GM18511 (cell line): Measurements from ENCODE around the gene CFAP45.

Source experiments
- ATAC-seq: cut with Tn5 transposase; IDR thresholded peaks from one replicate; pipeline ENCODE4 v1.9.1; 2021; ENCODE audit warnings: mild to moderate bottlenecking, moderate library complexity; ENCODE audit not compliant: unreplicated experiment

CFAP45 gene

DNA sequence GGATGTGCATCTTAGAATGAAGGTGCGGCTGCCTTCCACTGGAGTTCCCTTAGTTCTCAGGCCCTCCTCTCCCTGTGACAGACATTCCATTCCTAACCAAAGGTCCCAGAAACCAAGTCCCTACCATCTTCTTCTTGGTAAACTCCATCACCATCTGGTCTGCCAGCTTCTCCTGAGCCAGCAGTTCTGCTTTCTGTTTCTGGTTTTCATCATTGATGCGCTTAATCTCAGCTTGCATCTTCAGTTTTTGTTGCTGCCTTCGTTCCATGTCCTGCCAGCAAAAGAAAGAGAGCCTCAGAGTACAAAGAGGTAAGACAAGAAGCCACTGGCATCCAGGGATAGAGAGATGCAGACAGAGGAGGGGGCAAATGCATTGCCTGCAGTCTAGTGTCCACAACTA, 19.5 kb downstream of the CFAP45 start:
- no peak for ATAC-seq

GRCh38 chr1:159879977-159880376, 20.0 kb downstream of the CFAP45 start:
- no peak for ATAC-seq

GRCh38 chr1:159879136-159879535, 20.8 kb downstream of the CFAP45 start:
- ATAC-seq, result no peak

DNA sequence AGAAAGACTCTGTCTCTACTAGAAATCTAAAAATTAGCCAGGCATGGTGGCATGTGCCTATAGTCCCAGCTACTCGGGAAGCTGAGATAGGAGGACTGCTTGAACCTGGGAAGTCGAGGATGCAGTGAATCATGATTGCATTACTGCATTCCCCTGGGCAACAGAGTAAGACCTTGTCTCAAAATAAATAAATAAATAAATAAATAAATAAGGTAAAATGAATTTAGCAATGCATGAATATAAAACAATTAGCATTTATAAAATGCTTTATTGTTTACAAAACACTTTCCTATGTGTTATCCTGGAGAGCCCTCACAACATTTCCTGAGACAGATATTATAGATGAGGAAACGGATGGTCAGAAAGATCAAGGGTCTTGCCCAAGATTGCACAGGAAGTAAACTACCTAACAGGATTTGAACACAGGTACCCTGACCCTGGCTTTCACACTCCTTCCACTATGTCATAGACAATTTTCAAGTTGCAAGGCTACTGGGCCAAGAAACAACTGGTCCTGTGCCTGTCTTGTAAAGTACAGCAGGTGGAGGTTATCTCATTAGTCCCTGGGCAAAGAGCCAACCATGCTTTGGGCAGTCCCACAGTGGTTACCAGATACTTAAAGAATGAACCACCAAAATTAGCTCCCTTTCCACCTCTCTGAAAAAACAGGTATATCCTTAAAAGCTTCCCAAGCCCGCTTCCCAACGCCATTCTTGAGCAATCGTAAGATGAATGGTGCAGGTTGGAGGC, 22.1 kb downstream of the CFAP45 start:
- ATAC-seq, result no peak

GRCh38 chr1:159873530-159874143, 26.3 kb downstream of the CFAP45 start:
- ATAC-seq, result no peak

- no peak for ATAC-seq
Measured at GRCh38 chr1:159872891-159873290, 27.1 kb downstream of the CFAP45 start.

GRCh38 chr1:159870704-159871103, 29.3 kb downstream of the CFAP45 start:
- ATAC-seq, result no peak

- ATAC-seq, result no peak
Measured at GRCh38 chr1:159869607-159870006, 30.4 kb downstream of the CFAP45 start.

DNA sequence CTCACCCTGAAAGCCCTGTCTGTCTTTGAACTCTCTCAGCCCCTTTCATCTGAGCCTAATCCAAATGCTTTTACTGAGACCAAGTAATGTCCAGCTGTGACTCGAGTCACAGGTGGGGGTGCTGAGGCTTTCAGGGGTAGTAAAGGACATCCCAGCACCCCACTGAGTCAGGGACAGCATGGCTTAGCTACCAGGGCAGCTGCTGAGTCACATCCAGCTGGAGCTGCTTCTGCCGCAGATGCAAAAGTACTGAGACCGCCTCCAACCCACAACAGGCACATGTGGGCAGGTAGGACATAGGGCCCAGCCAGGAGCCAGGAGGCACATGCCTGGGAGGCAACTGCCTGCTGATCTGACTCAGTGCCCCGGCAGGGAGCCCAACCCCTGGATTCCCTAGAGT, 30.8 kb downstream of the CFAP45 start:
- no peak for ATAC-seq

GRCh38 chr1:159868766-159869165, 31.2 kb downstream of the CFAP45 start:
- no peak for ATAC-seq

DNA sequence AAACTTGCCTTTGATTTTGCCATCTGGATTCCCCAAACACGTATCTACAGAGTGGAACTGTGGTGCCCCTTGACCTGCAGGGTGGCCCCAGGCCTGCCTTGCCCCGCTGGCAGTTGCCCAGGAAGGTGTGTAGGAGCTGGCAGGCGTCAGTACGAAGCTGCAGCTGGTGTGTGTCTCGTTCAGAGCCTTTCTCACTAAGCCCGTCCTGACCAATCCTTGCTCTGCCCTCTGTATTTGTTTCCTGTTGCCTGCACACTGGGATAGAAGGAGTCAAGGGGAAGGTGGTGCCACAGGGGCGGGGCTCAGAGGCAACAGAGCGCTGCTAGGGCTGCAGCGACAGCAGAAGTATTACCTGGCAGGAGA, 32.3 kb downstream of the CFAP45 start:
- ATAC-seq, result no peak

- ATAC-seq, result no peak
Measured at GRCh38 chr1:159866905-159867663, 32.9 kb downstream of the CFAP45 start.

GRCh38 chr1:159866066-159866465, 33.9 kb downstream of the CFAP45 start:
- no peak for ATAC-seq

- ATAC-seq, result no peak
Measured at GRCh38 chr1:159864262-159864661, 35.7 kb downstream of the CFAP45 start.

- no peak for ATAC-seq
Measured at GRCh38 chr1:159862557-159862956, 37.4 kb downstream of the CFAP45 start, which contains the start of gene VSIG8. Gene VSIG8, minus strand, starts transcription at chr1:159862657. Its CDS starts 136 bp downstream, at chr1:159862521.

- no peak for ATAC-seq
Measured at GRCh38 chr1:159862031-159862430, 37.9 kb downstream of the CFAP45 start.

- ATAC-seq, result no peak
Measured at GRCh38 chr1:159861218-159861617, 38.7 kb downstream of the CFAP45 start.

DNA sequence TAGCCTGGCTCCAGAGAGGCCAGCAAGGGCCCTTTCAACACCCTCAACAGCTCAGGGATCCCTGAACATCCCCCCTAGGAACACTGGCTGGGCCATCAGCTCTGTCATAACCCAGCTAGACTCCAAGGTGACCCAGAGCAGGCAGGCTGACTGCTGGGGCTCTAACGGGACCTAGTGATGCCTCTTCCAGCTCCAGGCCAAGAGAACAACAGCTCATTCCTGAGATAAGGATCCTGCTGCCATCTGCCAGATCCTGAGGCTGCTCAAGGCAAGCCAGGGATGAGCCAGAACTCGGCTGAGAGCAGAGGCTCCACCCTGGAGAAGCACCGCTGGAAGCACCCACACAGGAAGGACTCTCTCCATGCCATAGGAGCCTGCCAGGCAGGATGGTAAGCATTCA, 39.5 kb downstream of the CFAP45 start:
- no peak for ATAC-seq

GRCh38 chr1:159859767-159860322, 40.1 kb downstream of the CFAP45 start:
- ATAC-seq, result no peak

DNA sequence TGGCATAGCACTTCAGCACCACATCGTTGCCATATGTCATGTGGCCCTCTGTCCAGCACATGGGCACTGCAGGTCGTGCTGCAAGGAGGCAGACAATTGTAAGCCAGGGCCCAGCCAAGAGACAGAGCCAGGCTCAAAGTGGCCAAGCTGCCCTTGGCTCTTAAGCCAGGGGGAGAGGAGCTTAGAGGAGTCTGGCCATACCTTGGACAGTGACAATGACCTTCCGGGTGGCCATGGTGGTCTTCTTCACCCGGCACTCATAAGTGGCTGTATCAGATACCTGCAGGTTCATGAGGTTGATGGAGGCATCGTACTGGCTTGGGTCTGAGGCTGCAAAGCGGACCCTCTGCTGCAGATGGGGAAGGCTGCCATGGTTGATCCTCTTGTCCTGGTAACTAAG, 42.1 kb downstream of the CFAP45 start:
- no peak for ATAC-seq

GRCh38 chr1:159856576-159856975, 43.4 kb downstream of the CFAP45 start:
- no peak for ATAC-seq

GRCh38 chr1:159855709-159856108, 44.3 kb downstream of the CFAP45 start:
- no peak for ATAC-seq
